ENCODE data around the gene SPAG16.

Gene SPAG16

DNA sequence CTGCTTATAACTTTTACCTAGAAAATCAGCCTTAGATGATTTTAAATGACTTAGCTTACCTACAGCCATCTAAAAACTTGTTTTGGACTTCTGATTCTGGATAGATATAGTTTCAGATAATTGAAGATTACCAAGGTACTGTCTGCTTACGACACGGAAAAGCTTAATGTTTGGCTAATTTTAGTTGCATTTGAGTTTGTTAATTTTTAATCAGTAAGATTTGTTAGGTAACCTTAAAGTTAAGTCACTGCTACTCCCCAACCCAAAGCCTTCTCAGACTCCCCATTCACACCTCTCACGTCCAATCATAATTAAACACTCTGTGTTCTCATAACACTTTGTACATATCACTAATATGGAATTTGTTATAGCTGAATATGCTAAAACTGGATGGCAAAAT, 936.0 kb downstream of the SPAG16 start:
- no peak overlapping the region for H3K27ac ChIP-seq
- H3K4me3 ChIP-seq (IDR thresholded peaks at IDR 0.05; ENCODE audit: insufficient read depth, low read depth, low read length) = no peak overlapping the region
- H3K4me2 ChIP-seq = no peak overlapping the region
- no peak for TF ChIP-seq CTCF (conservative IDR thresholded peaks at IDR 0.05; ENCODE audit: low read depth, low read length)
- no peaks in the 10 kb centered on the region for H3K27me3 ChIP-seq (ENCODE audit: insufficient read depth, low read depth)
- no peaks in the 10 kb centered on the region for H3K36me3 ChIP-seq (ENCODE audit: insufficient read depth)
- no peak overlapping the region for H3K9ac ChIP-seq
- H3K4me1 ChIP-seq (ENCODE audit: low read depth, poor library complexity, severe bottlenecking) = no peaks in the 10 kb centered on the region
- H3K79me2 ChIP-seq (ENCODE audit: insufficient read depth, low read depth) = no peaks in the 10 kb centered on the region
- no peak overlapping the region for H2AFZ ChIP-seq (ENCODE audit: low read depth)
- no peaks in the 10 kb centered on the region for H4K20me1 ChIP-seq (ENCODE audit: insufficient read depth)

GRCh38 chr2:214226061-214226460, 941.8 kb downstream of the SPAG16 start:
- Histone ChIP-seq H3K9ac (no peak overlapping the region), H3K79me2 (ENCODE audit: insufficient read depth, low read depth) (no peaks in the 10 kb centered on the region), H3K4me2 (no peak overlapping the region), H3K27ac (no peak overlapping the region), H4K20me1 (ENCODE audit: insufficient read depth) (no peaks in the 10 kb centered on the region), H3K27me3 (ENCODE audit: insufficient read depth, low read depth) (no peaks in the 10 kb centered on the region), H3K36me3 (ENCODE audit: insufficient read depth) (no peaks in the 10 kb centered on the region), H3K4me1 (ENCODE audit: low read depth, poor library complexity, severe bottlenecking) (no peaks in the 10 kb centered on the region), H2AFZ (ENCODE audit: low read depth) (no peak overlapping the region), H3K4me3 (IDR thresholded peaks at IDR 0.05; ENCODE audit: insufficient read depth, low read depth, low read length) (no peak overlapping the region)
- TF ChIP-seq CTCF (conservative IDR thresholded peaks at IDR 0.05; ENCODE audit: low read depth, low read length) = no peak

DNA sequence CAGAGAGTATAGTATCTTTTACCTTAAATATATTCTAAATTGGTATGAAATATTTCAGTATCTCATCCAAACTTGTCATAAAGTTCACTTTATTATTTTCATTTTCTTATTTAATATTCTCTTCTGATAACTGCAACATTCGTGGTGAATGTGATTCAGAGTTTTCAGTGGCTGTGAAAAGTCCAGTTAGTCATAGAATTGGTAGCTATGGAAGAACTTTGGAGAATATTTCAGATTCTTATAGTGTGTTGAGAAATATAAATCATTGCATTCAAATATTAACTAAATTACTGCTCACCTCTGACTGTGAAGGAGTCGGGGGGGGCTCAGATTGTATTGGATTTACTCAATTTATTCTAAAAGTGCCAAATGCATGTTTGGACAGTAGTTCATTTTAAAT, 948.0 kb downstream of the SPAG16 start:
- H3K27me3 ChIP-seq (ENCODE audit: insufficient read depth, low read depth) = no peaks in the 10 kb centered on the region
- H3K4me1 ChIP-seq (ENCODE audit: low read depth, poor library complexity, severe bottlenecking) = no peaks in the 10 kb centered on the region
- no peak overlapping the region for H3K4me3 ChIP-seq (IDR thresholded peaks at IDR 0.05; ENCODE audit: insufficient read depth, low read depth, low read length)
- no peak overlapping the region for H2AFZ ChIP-seq (ENCODE audit: low read depth)
- no peak overlapping the region for H3K4me2 ChIP-seq
- H3K27ac ChIP-seq = no peak overlapping the region
- no peaks in the 10 kb centered on the region for H3K36me3 ChIP-seq (ENCODE audit: insufficient read depth)
- no peaks in the 10 kb centered on the region for H4K20me1 ChIP-seq (ENCODE audit: insufficient read depth)
- H3K79me2 ChIP-seq (ENCODE audit: insufficient read depth, low read depth) = no peaks in the 10 kb centered on the region
- no peak overlapping the region for H3K9ac ChIP-seq
- TF ChIP-seq CTCF (conservative IDR thresholded peaks at IDR 0.05; ENCODE audit: low read depth, low read length) = no peak

DNA sequence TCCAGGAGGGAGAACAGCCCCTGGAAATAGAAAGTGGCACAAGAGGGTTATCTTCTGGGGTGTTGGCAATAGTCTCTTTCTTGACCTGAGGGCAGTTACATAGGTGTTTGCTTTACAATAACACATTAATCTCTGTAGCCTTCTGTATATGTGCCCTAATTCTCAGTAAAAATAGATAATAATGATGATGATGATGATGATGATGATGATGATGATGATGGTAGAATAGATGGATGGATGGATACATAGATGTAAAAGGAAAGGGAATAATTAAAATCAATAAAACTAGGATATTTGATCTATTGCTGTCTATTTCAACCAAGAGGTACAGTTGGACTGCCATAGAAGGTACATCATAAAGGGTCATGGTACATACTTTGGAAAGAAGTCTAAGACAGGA, 948.9 kb downstream of the SPAG16 start:
- no peak overlapping the region for H3K9ac ChIP-seq
- no peak overlapping the region for H3K4me3 ChIP-seq (IDR thresholded peaks at IDR 0.05; ENCODE audit: insufficient read depth, low read depth, low read length)
- H4K20me1 ChIP-seq (ENCODE audit: insufficient read depth) = no peaks in the 10 kb centered on the region
- H2AFZ ChIP-seq (ENCODE audit: low read depth) = no peak overlapping the region
- no peaks in the 10 kb centered on the region for H3K4me1 ChIP-seq (ENCODE audit: low read depth, poor library complexity, severe bottlenecking)
- H3K27me3 ChIP-seq (ENCODE audit: insufficient read depth, low read depth) = no peaks in the 10 kb centered on the region
- H3K79me2 ChIP-seq (ENCODE audit: insufficient read depth, low read depth) = no peaks in the 10 kb centered on the region
- TF ChIP-seq CTCF (conservative IDR thresholded peaks at IDR 0.05; ENCODE audit: low read depth, low read length) = no peak
- no peaks in the 10 kb centered on the region for H3K36me3 ChIP-seq (ENCODE audit: insufficient read depth)
- no peak overlapping the region for H3K4me2 ChIP-seq
- H3K27ac ChIP-seq = no peak overlapping the region

GRCh38 chr2:214242797-214243196, 958.5 kb downstream of the SPAG16 start:
- H3K4me2 ChIP-seq = no peak overlapping the region
- TF ChIP-seq CTCF (conservative IDR thresholded peaks at IDR 0.05; ENCODE audit: low read depth, low read length) = no peak
- no peak overlapping the region for H3K4me3 ChIP-seq (IDR thresholded peaks at IDR 0.05; ENCODE audit: insufficient read depth, low read depth, low read length)
- no peaks in the 10 kb centered on the region for H3K4me1 ChIP-seq (ENCODE audit: low read depth, poor library complexity, severe bottlenecking)
- no peak overlapping the region for H2AFZ ChIP-seq (ENCODE audit: low read depth)
- H3K27ac ChIP-seq = no peak overlapping the region
- H3K36me3 ChIP-seq (ENCODE audit: insufficient read depth) = no peaks in the 10 kb centered on the region
- H3K27me3 ChIP-seq (ENCODE audit: insufficient read depth, low read depth) = no peaks in the 10 kb centered on the region
- no peaks in the 10 kb centered on the region for H3K79me2 ChIP-seq (ENCODE audit: insufficient read depth, low read depth)
- no peak overlapping the region for H3K9ac ChIP-seq
- H4K20me1 ChIP-seq (ENCODE audit: insufficient read depth) = no peaks in the 10 kb centered on the region

Measured in KMS-11 (cell line).